Measurements from ENCODE around the gene DPYD.

The DPYD gene

DNA sequence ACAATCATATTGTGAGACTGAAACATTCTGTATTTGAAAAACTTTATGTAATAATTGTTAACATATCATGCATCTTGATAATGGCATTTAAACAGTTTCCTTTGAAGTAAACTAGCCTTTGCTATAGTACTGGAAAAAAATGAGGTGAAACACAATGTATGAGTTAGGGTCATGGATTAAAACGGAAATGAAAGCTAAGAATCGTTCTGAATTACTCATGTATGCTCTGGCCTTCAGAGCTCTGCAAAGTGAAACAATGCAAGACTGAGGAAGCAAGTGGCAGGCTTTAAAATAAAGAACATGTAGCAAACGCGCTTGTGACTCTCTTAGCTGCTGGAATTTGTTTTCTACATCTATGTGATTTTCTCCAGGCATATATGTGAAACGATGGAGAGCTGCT lies 317.1 kb downstream of the DPYD start:
- H3K4me3 ChIP-seq (ENCODE audit: low read depth, low read length) = no peak overlapping the region
- no peak for TF ChIP-seq CTCF (IDR thresholded peaks at IDR 0.05; ENCODE audit: borderline replicate concordance, insufficient read depth, low read depth, low read length)

- H3K4me3 ChIP-seq (ENCODE audit: low read depth, low read length) = no peak overlapping the region
- no peak for TF ChIP-seq CTCF (IDR thresholded peaks at IDR 0.05; ENCODE audit: borderline replicate concordance, insufficient read depth, low read depth, low read length)
These were observed 317.6 kb downstream of the DPYD start for GRCh38 chr1:97603218-97603617.

DNA sequence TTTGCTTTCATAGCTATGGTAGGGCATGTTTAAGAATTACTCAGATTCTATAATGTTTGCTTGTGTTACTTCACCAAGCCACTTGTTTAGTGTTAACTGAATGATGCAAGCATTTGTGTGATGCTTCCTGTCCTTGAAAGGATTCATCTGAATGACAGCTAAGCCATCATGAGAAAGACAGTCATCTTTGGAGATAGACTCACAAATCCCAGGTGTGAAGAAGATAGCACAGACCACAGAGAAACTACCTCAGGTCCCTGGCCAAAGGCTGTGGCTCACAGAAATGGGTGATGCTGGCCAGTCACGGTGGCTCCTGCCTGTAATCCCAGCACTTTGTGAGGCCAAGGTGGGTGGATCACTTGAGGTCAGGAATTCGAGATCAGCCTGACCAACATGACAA lies 321.4 kb downstream of the DPYD start:
- TF ChIP-seq CTCF (IDR thresholded peaks at IDR 0.05; ENCODE audit: borderline replicate concordance, insufficient read depth, low read depth, low read length) = no peak
- no peak overlapping the region for H3K4me3 ChIP-seq (ENCODE audit: low read depth, low read length)

DNA sequence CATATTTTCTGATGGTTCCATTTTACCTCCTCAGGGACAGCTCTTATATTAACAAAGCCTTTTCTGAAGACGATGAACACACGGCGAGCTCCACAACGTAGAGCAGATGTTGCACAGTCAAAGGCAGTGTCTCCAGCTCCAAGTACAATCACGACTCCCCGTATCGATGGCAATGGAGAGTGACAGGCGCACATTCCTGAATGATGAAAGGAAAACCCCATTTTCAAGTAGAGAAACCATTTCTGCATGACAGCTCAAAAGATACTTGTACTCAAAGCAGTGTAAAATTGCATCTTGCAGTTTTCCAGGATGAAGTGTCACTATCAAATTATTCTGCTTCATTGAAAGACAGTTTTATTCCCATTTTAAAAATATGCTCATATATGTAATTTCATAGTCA lies 327.6 kb downstream of the DPYD start:
- no peak for TF ChIP-seq CTCF (IDR thresholded peaks at IDR 0.05; ENCODE audit: borderline replicate concordance, insufficient read depth, low read depth, low read length)
- H3K4me3 ChIP-seq (ENCODE audit: low read depth, low read length) = no peak overlapping the region

DNA sequence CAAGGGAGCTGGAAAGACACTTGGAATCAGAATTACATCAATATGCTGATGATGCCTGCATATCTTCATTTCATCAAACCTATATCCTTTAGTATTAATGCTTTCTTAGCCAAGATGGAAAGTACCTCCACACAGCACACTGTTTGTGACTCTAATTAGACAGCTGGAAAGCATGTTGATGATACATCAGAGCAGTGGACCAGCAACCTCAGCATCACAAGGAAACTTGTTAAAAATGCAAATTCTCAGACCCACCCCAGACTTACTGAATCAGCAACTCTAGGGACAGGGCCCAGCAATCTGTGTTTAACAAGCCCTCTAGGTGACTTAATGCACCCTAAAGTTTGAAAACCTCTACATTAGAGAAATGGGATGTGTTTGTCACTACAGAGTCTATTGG lies 332.1 kb downstream of the DPYD start:
- H3K4me3 ChIP-seq (ENCODE audit: low read depth, low read length) = no peak overlapping the region
- TF ChIP-seq CTCF (IDR thresholded peaks at IDR 0.05; ENCODE audit: borderline replicate concordance, insufficient read depth, low read depth, low read length) = no peak

- TF ChIP-seq CTCF (IDR thresholded peaks at IDR 0.05; ENCODE audit: borderline replicate concordance, insufficient read depth, low read depth, low read length) = no peak
- no peak overlapping the region for H3K4me3 ChIP-seq (ENCODE audit: low read depth, low read length)
These were observed 339.2 kb downstream of the DPYD start for GRCh38 chr1:97581614-97582051.

DNA sequence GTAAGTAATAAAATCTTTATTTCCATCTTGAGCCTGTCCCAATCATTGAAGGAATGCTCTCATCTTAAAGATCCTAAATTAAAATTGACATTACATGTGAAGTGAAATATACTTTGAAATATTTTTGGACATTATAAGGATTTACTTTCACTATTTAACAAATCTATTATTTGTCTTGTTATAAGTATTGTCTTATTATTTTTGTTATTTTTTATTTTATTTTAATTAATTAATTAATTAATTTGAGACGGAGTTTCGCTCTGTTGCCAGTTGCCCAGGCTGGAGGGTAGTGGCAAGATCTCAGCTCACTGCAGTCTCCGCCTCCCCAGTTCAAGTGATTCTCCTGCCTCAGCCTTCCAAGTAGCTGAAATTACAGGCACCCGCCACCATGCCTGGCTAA lies 343.2 kb downstream of the DPYD start:
- no peak overlapping the region for H3K4me3 ChIP-seq (ENCODE audit: low read depth, low read length)
- TF ChIP-seq CTCF (IDR thresholded peaks at IDR 0.05; ENCODE audit: borderline replicate concordance, insufficient read depth, low read depth, low read length) = no peak
